A549 (cell line): ENCODE data around the gene CEBPZOS. TPM values are rescaled to one million over a fixed set of nuclear protein-coding genes. Genes with fewer than 3 reads are reported as not detected.

Experiments
- ATAC-seq, 2 experiments: fragments of 200-7000 bp in 1 of 2; fragments of >200 bp in 1 of 2; cut with Nextera tagmentation in 1 of 2; cut with Tn5 transposase in 1 of 2; 3 replicates each; pipeline versions ENCODE4 v1.8.0 to v1.9.1; 2018 to 2020; ENCODE audit warnings: mild to moderate bottlenecking in 1 of 2, moderate library complexity in 1 of 2
- CTCF ChIA-PET: fragments of 300-600 bp; sonication (Branson Sonifier 250); formaldehyde crosslinking; extraction: SDS; loops from one replicate; lab custom pipeline; 2021; ENCODE audit warnings: antibody characterized with exemption, inconsistent platforms; lab: Yijun Ruan, JAX
- POLR2A ChIA-PET: fragments of 350-600 bp; formaldehyde crosslinking; extraction: SDS; loops from one replicate; lab custom pipeline; 2021; ENCODE audit warnings: antibody characterized with exemption, inconsistent platforms; lab: Yijun Ruan, JAX
- DNase-seq, 2 experiments: peaks; one replicate each; pipeline versions ENCODE4 v3.0.0 to v3.0.0-alpha.2; 2011 to 2016; ENCODE audit warnings: low read depth in 1 of 2, low spot score in 1 of 2
- FAIRE-seq: peaks from 2 replicates; lab custom pipeline; 2011; peaks lifted over from hg19 to GRCh38; lab: Jason Lieb, UNC
- H3K27ac ChIP-seq, 2 experiments: fragments of >200 bp; sonication (Bioruptor Twin); formaldehyde crosslinking; 3 replicates each; pipeline ENCODE4 v1.5.1; 2016 to 2017
- H3K4me1 ChIP-seq: fragments of >200 bp; sonication (Bioruptor Twin); formaldehyde crosslinking; 3 replicates; pipeline ENCODE4 v1.6.1; 2016
- H3K4me2 ChIP-seq: fragments of >200 bp; sonication (Bioruptor Twin); formaldehyde crosslinking; 3 replicates; pipeline ENCODE4 v1.6.1; 2016
- H3K4me3 ChIP-seq: fragments of >200 bp; sonication (Bioruptor Twin); formaldehyde crosslinking; 3 replicates; pipeline ENCODE4 v1.5.1; 2016
- H3K9me3 ChIP-seq: fragments of >200 bp; sonication (Bioruptor Twin); formaldehyde crosslinking; 3 replicates; pipeline ENCODE4 v1.6.1; 2016
- CBX8 ChIP-seq: fragments of 200-600 bp; sonication (generic); IDR thresholded peaks from 2 replicates; pipeline ENCODE4 v1.6.1; 2016
- CEBPB ChIP-seq, 2 experiments: fragments of >200 bp in 1 of 2; sonication (Bioruptor Twin) in 1 of 2; formaldehyde crosslinking in 1 of 2; IDR thresholded peaks; 2 replicates each; pipeline ENCODE4 v1.6.1; 2012 to 2016
- E2F6 ChIP-seq: IDR thresholded peaks from 2 replicates; pipeline ENCODE4 v1.6.1; 2012; ENCODE audit warnings: low read depth, borderline replicate concordance
- ESRRA ChIP-seq: fragments of 150-350 bp; IDR thresholded peaks from 2 replicates; pipeline ENCODE4 v1.6.1; 2014; ENCODE audit warnings: mild to moderate bottlenecking, low read length, borderline replicate concordance
- FOSB ChIP-seq: fragments of 250-450 bp; sonication (Bioruptor Pico); IDR thresholded peaks from 2 replicates; pipeline ENCODE4 v1.5.0; 2020; ENCODE audit warnings: mild to moderate bottlenecking, moderate library complexity
- GATA3 ChIP-seq: IDR thresholded peaks from 2 replicates; pipeline ENCODE4 v1.6.1; 2012; ENCODE audit warnings: borderline replicate concordance
- JUN ChIP-seq, 2 experiments: fragments of >200 bp; sonication (Bioruptor Twin); formaldehyde crosslinking; IDR thresholded peaks; 2 replicates in 1 of 2; 3 replicates in 1 of 2; pipeline ENCODE4 v1.6.1; 2016 to 2017
- KDM5A ChIP-seq: fragments of 200-600 bp; sonication (generic); IDR thresholded peaks from 2 replicates; pipeline ENCODE4 v1.6.1; 2016; ENCODE audit warnings: antibody characterized with exemption, mild to moderate bottlenecking
- MAX ChIP-seq: IDR thresholded peaks from 2 replicates; pipeline ENCODE4 v1.6.1; 2012
- MYC ChIP-seq: IDR thresholded peaks from 2 replicates; pipeline ENCODE4 v1.6.1; 2012; ENCODE audit warnings: mild to moderate bottlenecking, inconsistent platforms, low read length, improper control_type of control experiment, borderline replicate concordance
- NPAS2 ChIP-seq: fragments of 250-450 bp; sonication (Bioruptor Pico); IDR thresholded peaks from 2 replicates; pipeline ENCODE4 v1.8.0; 2022; ENCODE audit warnings: mild to moderate bottlenecking, moderate library complexity, borderline replicate concordance
- PHF8 ChIP-seq: fragments of 200-600 bp; sonication (generic); IDR thresholded peaks from 2 replicates; pipeline ENCODE4 v1.6.1; 2016; ENCODE audit warnings: low read depth, mild to moderate bottlenecking, antibody characterized with exemption, moderate library complexity, borderline replicate concordance
- POLR2A ChIP-seq: IDR thresholded peaks from 2 replicates; pipeline ENCODE4 v1.6.1; 2012; ENCODE audit warnings: mild to moderate bottlenecking, low read length
- POLR2AphosphoS2 ChIP-seq: conservative IDR thresholded peaks from 2 replicates; pipeline ENCODE4 v1.6.1; 2012; ENCODE audit warnings: low read length, improper control_type of control experiment, inconsistent platforms
- SMC3 ChIP-seq: fragments of >200 bp; sonication (Bioruptor Twin); formaldehyde crosslinking; IDR thresholded peaks from 3 replicates; pipeline ENCODE4 v1.6.1; 2018; ENCODE audit warnings: inconsistent platforms
- SREBF2 ChIP-seq: fragments of 450-650 bp; IDR thresholded peaks from 2 replicates; pipeline ENCODE4 v1.6.1; 2014; ENCODE audit warnings: mild to moderate bottlenecking, moderate library complexity
- TP53 ChIP-seq: fragments of 250-450 bp; sonication (Bioruptor Pico); IDR thresholded peaks from 2 replicates; pipeline ENCODE4 v1.5.0; 2021; ENCODE audit warnings: mild to moderate bottlenecking, moderate library complexity
- ZC3H11A ChIP-seq: fragments of 450-650 bp; IDR thresholded peaks from 2 replicates; pipeline ENCODE4 v1.6.1; 2014; ENCODE audit warnings: antibody characterized with exemption, mild to moderate bottlenecking
- WGBS: methylation state at CpG from one replicate; pipeline ENCODE4 v1.1.6; 2017; ENCODE audit errors: missing lambda C conversion rate; 5-methylcytosine and 5-hydroxymethylcytosine counted together
- polyA plus RNA-seq, 4 experiments: library from polyadenylated mRNA; depleted of rRNA in 3 of 4; stranded (reverse); fragments of >200 nt; fragmentation: RNase III in 1 of 4; extraction: RNeasy Plus Mini Kit Qiagen cat#74134 plus additional on column Dnase treatment in 1 of 4; gene quantifications; 2 replicates in 3 of 4; 3 replicates in 1 of 4; pipeline ENCODE4 v1.2.3, GENCODE V29; 2011 to 2017
- TF ChIP-seq, protein P1 (sequence below): fragments of 200-600 bp; sonication (generic); IDR thresholded peaks from 2 replicates; pipeline ENCODE4 v1.6.1; 2016; ENCODE audit warnings: antibody characterized with exemption, mild to moderate bottlenecking, moderate library complexity
- TF ChIP-seq, protein P2 (sequence below): fragments of 250-450 bp; sonication (Bioruptor Pico); IDR thresholded peaks from 2 replicates; pipeline ENCODE4 v1.5.0; 2021; ENCODE audit warnings: mild to moderate bottlenecking, moderate library complexity, borderline replicate concordance
- TF ChIP-seq, protein P3 (sequence below): fragments of >200 bp; sonication (Bioruptor Twin); formaldehyde crosslinking; IDR thresholded peaks from 3 replicates; pipeline ENCODE4 v1.6.1; 2016

The CEBPZOS gene
- polyA plus RNA-seq, 2 of the 4 experiments (the other 2 are of a cell fraction) = 55.9 to 87.4 TPM

DNA sequence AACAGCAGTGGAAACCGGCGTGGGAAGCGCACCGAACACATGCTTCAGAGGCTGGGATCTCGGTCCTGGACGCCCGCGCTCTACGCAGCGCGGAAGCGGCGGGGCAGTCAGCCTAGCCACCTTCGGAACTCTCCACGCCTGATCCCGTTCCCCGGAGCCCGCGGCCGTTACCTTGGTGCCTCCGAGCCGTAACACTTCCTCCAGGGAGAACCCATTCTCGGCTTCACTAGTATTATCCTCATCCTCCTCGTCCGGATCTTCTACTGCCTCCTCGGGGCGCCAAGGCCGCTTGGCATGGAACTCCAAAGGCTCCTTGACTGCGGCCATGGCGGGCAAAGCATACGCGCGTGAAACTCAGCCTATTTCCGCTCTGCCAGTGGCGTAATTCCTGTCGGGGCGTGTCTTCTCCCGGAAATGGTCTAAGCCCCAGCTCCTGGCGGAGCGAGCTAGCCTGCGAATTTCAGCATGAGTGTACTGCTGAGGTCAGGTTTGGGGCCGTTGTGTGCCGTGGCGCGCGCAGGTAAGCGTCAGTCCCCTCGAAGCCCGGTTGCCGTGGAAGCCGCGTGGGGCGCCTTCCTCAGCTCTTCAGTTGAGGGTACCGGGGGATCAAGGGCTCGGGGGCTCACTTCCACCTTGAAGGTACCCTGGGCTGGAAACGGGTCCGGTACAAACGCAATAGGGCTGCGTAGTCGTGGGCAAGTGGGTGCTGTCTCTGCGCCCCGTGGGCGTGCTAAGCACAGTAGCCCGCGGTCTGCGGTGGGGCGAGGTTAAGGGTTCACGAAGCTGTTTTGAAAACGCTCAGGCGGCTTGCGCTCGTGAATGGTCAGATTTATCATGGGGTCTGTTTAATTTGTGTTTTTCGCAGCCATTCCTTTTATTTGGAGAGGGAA lies 35.2 kb downstream of the CEBPZOS start, which contains the start of the genes CEBPZ and NDUFAF7:
Gene CEBPZ (minus strand): TSS at position 356 of the 890 bp plus-strand sequence. CDS start 29 bp downstream, at position 327.
Gene NDUFAF7 (plus strand): TSS at position 418 of the 890 bp plus-strand sequence. CDS start 48 bp downstream, at position 466.
- peak within 1 kb of the TSS; percentile 92 to 95 for H3K27ac ChIP-seq
- H3K9me3 ChIP-seq = no peaks in the 10 kb centered on the region
- peak within 1 kb of the TSS; percentile 98 for H3K4me2 ChIP-seq
- FAIRE-seq = no peak
- peak within 1 kb of the TSS; percentile 91 for H3K4me3 ChIP-seq
- H3K4me1 ChIP-seq = peaks cover 27% of the 10 kb centered on the region
- DNase-seq = peak; percentile 92 to 98
- TF ChIP-seq TP53 = 0 out of 2 replicates have a peak, but pooled peaks have one; percentile 2
- TF ChIP-seq, protein P1, sequence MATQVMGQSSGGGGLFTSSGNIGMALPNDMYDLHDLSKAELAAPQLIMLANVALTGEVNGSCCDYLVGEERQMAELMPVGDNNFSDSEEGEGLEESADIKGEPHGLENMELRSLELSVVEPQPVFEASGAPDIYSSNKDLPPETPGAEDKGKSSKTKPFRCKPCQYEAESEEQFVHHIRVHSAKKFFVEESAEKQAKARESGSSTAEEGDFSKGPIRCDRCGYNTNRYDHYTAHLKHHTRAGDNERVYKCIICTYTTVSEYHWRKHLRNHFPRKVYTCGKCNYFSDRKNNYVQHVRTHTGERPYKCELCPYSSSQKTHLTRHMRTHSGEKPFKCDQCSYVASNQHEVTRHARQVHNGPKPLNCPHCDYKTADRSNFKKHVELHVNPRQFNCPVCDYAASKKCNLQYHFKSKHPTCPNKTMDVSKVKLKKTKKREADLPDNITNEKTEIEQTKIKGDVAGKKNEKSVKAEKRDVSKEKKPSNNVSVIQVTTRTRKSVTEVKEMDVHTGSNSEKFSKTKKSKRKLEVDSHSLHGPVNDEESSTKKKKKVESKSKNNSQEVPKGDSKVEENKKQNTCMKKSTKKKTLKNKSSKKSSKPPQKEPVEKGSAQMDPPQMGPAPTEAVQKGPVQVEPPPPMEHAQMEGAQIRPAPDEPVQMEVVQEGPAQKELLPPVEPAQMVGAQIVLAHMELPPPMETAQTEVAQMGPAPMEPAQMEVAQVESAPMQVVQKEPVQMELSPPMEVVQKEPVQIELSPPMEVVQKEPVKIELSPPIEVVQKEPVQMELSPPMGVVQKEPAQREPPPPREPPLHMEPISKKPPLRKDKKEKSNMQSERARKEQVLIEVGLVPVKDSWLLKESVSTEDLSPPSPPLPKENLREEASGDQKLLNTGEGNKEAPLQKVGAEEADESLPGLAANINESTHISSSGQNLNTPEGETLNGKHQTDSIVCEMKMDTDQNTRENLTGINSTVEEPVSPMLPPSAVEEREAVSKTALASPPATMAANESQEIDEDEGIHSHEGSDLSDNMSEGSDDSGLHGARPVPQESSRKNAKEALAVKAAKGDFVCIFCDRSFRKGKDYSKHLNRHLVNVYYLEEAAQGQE = 0 out of 2 replicates have a peak, but pooled peaks have one; percentile 2
- TF ChIP-seq, protein P2, sequence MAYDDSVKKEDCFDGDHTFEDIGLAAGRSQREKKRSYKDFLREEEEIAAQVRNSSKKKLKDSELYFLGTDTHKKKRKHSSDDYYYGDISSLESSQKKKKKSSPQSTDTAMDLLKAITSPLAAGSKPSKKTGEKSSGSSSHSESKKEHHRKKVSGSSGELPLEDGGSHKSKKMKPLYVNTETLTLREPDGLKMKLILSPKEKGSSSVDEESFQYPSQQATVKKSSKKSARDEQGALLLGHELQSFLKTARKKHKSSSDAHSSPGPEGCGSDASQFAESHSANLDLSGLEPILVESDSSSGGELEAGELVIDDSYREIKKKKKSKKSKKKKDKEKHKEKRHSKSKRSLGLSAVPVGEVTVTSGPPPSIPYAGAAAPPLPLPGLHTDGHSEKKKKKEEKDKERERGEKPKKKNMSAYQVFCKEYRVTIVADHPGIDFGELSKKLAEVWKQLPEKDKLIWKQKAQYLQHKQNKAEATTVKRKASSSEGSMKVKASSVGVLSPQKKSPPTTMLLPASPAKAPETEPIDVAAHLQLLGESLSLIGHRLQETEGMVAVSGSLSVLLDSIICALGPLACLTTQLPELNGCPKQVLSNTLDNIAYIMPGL (CRISPR knock-in tag) = peak; percentile 52; the same call in 1 of the 2 replicates
- no peak for TF ChIP-seq NPAS2 (CRISPR knock-in tag)
- TF ChIP-seq E2F6 = peak; percentile 79
- TF ChIP-seq PHF8 = peak; percentile 71; the same call in 1 of the 2 replicates
- TF ChIP-seq SMC3 = 0 out of 3 replicates have a peak, but pooled peaks have one; percentile 11
- TF ChIP-seq ESRRA = no peak
- TF ChIP-seq GATA3 = peak; percentile 42; the same call in 1 of the 2 replicates
- 0 out of 2 replicates have a peak, but pooled peaks have one; percentile 47 for TF ChIP-seq FOSB (CRISPR knock-in tag)
- no peak for TF ChIP-seq CBX8
- 0 out of 2 replicates have a peak, but pooled peaks have one; percentile 3 for TF ChIP-seq ZC3H11A
- no peak; the same call in 1 of the 2 replicates for TF ChIP-seq MYC
- TF ChIP-seq KDM5A = peak; percentile 57
- TF ChIP-seq JUN (IDR thresholded peaks at IDR 0.05) = peak; percentile 78 to 93
- no peak for TF ChIP-seq SREBF2
- TF ChIP-seq, protein P3, sequence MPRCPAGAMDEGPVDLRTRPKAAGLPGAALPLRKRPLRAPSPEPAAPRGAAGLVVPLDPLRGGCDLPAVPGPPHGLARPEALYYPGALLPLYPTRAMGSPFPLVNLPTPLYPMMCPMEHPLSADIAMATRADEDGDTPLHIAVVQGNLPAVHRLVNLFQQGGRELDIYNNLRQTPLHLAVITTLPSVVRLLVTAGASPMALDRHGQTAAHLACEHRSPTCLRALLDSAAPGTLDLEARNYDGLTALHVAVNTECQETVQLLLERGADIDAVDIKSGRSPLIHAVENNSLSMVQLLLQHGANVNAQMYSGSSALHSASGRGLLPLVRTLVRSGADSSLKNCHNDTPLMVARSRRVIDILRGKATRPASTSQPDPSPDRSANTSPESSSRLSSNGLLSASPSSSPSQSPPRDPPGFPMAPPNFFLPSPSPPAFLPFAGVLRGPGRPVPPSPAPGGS = peak; percentile 92; the same call in 2 of the 3 replicates
- TF ChIP-seq POLR2AphosphoS2 = no peak
- peak in 1 of 2 experiments; percentile 49; a peak in 1 of 4 replicates for TF ChIP-seq CEBPB (IDR thresholded peaks at IDR 0.05)
- TF ChIP-seq MAX = peak; percentile 96
- TF ChIP-seq POLR2A = peak; percentile 97
- ChIA-PET CTCF (interaction anchor here (1.0 to 1.2 kb wide), 3 partner anchors 12 to 35 kb away, joined by 3 read pairs; no protein-coding TSS in a partner anchor), POLR2A (interaction anchor here (0.6 to 1.5 kb wide), 11 partner anchors 9 to 693 kb away, joined by 3 to 9 read pairs (median 5); partner anchors contain the start of genes CEBPZOS, EIF2AK2, RMDN2 and STRN)
- under 1% methylated on average over 66 of the region's 73 CpGs for WGBS
- ATAC-seq = peak; percentile 97 to 99
